Measurements from ENCODE around the gene MEX3A.
"Not testable (repeated sequence)": the region's sequence is repeated elsewhere in the genome, so short reads cannot be mapped to it uniquely, and the experiment has no call there.

MEX3A gene

DNA sequence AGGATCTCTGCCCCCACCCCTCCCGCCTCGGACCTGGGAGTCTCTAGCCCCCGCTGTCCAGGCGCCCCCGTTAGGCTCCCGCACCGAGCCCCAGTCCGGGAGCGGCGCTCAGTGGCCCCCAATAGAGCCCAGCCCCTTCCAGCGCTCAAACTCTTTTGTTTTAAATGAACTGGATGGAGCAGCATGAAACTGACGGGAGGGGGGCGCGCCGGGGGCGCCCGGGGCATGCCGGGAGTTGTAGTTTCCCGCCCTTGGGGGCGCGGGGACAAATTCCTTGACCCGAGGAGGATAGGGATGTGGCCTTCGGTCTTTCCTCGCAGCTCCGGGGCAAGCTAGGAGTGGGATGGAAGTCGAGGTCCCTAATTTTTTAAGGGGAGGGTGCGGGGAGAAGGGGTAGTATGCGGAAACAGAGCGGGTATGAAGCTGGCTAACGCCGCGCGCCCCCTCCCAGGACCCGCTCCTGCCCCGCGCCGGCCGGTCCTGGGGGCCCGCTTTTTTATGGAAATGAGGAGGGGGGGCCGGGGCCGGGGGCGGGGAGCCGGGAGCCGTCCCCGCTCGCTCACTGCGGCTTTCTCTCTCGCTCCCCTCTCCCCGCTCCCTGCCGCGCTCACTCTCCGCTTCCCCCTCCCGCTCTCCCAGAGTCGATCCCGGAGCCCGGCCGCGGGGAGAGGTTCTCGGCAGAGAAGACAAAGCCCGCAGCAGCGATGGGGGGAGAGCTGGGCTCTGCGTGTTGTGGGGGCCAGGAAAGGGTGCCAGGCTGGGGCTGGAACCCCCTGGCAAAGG, at the start of gene MEX3A:
Gene MEX3A, minus strand, starts transcription at position 157 of the 783 bp plus-strand sequence. CDS start 467 bp downstream, outside the sequence.
- peak; percentile 16 for DNase-seq

DNA sequence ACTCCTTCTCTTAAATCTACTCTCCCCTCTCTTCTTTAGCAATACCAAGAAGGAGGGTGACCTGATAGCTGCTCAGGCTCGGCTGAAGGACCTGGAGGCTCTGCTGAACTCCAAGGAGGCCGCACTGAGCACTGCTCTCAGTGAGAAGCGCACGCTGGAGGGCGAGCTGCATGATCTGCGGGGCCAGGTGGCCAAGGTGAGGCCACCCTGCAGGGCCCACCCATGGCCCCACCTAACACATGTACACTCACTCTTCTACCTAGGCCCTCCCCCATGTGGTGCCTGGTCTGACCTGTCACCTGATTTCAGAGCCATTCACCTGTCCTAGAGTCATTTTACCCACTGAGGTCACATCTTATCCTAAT, 48.3 kb upstream of the MEX3A start:
- DNase-seq, result no peak

DNA sequence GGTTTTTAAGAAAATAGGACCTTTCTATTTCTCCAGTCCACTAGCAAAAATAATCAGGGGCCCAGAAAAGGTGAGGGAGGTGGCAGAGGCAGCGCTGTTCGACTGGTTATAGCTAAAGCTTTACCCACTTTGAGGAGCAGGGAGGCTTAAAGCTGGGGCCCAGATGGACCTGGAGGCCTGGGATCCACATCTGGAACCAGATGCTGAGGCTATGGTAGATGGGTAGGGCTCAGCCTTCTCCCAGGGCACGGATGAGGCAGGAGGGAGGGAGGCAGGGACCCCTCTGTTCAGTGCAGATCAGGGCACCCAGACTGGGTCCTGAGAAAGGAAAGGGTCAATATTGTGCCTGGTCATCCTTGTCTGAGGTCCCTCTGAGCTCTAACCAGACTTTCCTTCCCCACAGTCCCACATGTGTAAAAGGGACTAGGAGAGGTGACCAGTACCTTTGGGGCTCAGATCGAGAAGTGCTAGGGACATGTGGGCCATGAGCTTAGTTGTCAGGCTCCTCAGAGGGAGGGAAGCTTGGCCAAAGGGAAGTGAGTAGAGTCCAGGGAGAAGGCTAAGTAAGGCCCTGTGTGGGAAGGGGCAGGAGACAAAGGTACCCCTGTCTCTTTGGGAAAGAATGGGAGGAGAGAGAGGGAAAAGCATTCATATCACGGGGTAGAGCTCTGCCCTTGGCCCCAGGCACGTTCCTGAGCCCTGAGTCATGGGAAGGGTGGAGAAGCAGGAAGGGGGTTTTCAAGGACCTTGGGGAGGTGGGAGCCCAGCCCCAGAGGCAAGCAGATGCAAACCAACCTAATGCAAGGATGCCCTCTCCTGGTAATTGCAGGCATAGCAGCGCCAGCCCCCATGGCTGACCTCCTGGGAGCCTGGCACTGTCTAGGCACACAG, 47.7 kb upstream of the MEX3A start:
- DNase-seq, result peak; percentile 75

- no peak for DNase-seq
These were observed 46.7 kb upstream of the MEX3A start for GRCh38 chr1:156128654-156129597.

DNA sequence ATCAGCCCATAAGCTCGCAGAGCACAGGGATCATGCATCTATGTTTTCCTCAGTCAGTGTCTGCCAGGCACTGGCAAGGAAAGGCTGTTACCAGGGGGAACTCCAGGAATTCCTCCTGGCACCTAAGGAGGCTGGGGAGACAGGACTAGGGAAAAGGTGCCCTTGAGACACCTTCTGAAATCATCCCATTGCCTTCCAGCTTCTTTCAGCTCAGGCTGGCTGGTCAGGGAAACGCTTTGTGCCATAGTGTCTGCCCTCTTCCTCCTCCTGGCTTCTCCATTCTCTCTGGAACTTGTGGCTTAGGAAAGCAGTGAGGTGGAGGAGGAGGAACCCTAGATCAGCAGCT, 46.0 kb upstream of the MEX3A start:
- no peak for DNase-seq

DNA sequence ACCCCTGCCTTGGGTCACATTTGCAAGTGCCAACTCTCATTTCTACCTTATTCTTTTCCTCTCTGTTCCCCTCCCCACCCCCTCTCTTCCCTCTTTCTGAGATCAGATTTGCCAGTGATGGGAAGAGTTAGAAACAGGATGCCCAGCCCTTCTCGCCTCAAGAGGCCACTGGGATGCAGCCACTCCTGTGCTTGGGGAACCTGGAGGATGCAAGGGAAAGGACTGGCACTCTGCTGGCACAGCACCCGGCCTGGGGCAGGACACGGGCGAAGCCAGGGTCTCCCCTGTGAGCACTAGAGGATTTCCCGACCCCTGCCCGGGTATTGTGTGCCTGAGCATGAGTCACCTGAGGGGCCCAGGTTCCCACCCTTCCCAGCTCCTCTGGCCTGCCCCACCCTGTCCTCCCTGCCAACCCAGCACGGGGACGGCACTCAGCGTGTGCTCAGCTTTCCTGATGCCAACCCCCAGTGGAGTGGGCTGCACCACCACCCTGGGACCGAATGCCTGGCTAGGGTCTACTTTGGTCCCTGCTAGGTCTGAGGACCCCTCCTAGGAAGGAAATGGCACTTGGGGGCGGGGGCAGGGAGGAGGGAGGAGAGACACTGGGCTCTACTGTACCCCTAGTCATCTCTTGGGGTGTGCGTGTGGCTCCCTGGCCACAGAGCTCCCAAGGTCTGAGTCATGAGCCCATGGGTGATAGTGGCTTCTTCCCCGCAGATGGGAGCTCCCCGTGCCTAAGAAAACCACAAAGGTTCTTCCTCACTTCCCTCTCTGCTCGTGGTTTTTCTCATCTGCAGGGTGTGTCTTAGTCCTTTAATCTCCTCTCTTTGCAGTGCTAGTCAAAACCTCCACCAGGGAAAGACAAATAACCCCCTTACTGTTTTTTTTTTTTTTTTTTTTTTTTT, 44.6 kb upstream of the MEX3A start:
- no peak for DNase-seq

DNA sequence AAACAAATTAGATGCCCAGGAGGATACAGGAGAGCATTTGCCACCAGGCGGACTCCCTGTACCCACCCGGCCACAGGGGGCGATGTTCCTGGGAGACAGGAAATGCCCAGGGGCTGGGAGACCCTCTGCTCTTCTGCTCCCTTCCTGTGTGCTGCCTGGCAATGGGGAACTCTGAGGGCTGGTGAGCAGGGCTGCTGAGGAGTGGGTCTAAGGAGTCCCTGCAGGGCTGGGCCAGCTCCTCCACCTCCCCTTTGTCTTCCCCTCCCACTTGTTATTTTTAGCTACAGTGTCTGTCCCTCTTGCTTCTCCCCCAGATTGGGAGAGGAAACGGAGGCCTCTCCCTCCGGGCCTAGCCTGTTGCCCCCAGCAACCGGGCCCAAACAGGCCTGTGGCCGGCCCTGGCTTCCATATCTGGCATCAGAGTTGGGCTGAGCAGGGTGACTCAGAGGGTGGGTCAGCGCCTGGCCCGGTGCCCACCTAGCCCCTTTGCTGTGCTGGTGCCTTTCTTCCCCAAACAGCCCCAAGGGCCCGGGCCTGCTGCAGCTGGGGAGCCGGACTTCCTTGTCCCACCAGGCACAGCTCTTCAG, 43.9 kb upstream of the MEX3A start:
- DNase-seq, result no peak

GRCh38 chr1:156125544-156125943, 43.3 kb upstream of the MEX3A start:
- not testable (repeated sequence) for DNase-seq

DNA sequence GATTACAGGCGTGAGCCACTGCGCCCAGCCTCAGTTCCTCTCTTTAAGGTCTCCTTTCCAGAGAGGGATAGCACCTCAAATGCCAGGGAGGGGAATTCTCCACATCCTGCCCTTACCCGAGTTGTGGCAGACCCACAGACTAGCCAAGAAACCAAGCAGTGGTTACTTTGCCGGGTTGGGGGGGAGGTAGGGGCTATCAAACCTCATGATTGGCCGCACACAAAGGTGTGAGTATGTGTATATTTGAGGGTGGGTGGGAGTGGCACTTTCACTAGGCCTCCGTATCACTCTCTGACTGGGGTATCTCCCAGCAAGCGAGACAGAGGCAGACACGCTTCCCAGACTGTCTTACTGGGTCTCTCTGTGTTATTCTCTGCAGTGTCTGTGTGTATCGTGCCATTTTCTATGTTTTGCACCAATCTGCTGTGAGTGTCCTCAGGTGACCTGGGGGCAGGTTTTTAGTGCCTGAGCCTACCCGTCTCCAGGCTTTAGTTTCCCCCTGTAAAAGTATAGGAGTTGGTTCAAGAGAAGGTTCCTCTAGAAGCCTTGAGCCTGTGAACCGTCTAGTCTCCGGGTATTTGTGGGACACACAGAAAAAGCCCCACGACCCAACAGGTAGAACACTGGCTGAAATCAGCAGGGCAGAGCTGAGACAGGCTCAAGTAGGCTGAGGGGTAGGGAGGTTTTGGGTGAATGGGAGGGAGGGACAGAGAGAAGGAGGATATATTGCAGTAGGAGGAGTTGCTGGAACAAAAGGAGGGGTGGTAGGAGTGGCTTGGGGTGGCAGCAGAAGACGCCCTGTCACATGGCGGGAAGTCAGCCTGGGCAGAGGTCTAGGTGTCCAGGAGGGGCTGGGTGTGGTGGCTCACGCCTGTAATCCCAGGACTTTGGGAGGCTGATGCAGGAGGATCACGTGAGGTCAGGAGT, 42.6 kb upstream of the MEX3A start:
- no peak for DNase-seq

- peak; percentile 97 for DNase-seq
These were observed 41.3 kb upstream of the MEX3A start for GRCh38 chr1:156123356-156124196.

GRCh38 chr1:156122519-156123355, 40.5 kb upstream of the MEX3A start:
- peak; percentile 52 for DNase-seq

- DNase-seq, result no peak
These were observed 39.8 kb upstream of the MEX3A start for GRCh38 chr1:156122086-156122485.

DNA sequence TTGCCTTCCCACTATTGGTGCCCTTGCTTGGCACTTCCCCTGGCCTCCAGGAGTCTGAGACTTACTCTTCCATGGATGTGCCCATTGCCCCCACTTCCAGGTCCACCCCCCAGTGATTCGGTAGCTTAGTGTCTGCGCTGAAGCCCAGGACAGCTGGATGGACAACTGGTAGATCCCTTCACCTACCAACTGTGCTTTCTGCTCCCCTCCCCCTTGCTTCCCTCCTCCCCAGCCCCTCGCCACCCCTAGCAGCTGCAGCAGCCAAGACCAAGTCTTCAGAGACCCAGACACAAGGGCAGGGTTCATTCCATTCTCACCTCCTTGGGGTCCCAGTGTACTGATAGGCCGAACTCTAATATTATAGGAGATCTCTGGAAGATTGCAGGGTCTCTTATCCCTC, 39.2 kb upstream of the MEX3A start:
- DNase-seq, result no peak

- not testable (repeated sequence) for DNase-seq
These were observed 38.7 kb upstream of the MEX3A start for GRCh38 chr1:156121005-156121404.

DNA sequence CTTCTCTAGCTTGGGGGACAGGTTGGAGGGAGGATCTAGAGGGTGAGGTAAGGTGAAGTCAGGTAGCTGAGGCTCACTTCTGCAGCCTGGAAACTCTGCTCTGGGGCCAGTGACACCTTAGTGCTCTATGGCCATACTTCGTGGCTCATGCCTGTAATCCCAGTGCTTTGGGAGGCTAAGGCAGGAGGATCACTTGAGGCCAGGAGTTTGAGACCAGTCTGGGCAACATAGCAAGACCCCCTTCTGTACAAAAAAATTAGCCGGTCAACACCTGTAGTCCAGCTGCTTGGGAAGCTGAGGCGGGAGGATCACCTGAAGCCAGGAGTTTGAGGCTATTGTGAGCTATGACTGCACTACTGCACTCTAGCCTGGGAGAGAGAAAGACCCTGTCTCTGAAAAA, 38.1 kb upstream of the MEX3A start:
- DNase-seq, result no peak

DNA sequence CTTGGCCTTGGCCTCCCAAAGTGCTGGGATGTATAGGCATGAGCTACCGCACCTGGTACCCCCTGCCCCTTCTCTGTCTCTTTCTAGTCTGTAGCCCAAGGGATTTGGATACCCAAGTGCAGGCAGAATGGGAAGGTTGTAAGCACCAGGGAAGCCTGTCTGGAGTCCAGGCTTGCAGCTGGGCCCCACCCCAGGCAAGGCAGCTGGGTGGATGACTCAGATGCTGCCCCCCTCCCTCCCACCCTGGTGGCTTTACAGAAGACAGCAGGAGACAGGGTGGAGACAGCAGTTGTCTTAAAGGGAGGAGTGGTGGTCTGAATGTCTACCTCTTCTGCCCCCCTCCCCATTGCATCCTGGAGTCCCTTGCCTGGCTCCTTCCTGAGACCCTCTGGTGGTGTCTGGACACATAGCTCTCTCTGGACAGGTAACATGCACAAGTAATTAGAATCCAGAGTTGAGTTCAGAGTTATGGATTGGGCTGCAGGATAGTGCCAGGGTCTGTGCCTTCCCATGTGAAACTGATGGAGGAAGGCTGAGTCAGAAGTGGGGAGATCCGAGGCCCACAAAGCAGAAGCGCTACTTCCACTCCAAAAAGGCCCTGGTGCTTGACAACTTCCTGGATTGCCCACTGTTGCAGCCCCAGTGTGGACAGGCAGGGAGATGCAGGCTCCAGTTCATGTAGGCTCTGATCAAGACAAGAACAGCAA, 37.4 kb upstream of the MEX3A start:
- DNase-seq, result no peak

GRCh38 chr1:156118177-156118868, 36.1 kb upstream of the MEX3A start:
- no peak for DNase-seq
